Progenitor cell of endocrine pancreas (in vitro differentiated cells): ENCODE results near the gene YTHDF1. TPM values are rescaled to one million over a fixed set of nuclear protein-coding genes. Genes with fewer than 3 reads are reported as not detected.

ENCODE experiments used
- DNase-seq: peaks from one replicate; pipeline ENCODE4 v3.0.0; 2021; ENCODE audit warnings: low spot score; ENCODE audit not compliant: unreplicated experiment
- H3K27ac Mint-ChIP-seq: 2 replicates; pipeline ENCODE4 v1.8.0; 2021; ENCODE audit warnings: mild to moderate bottlenecking, moderate library complexity, mixed read lengths
- H3K27me3 Mint-ChIP-seq: 2 replicates; pipeline ENCODE4 v1.8.0; 2021; ENCODE audit warnings: mixed read lengths
- H3K36me3 Mint-ChIP-seq: 2 replicates; pipeline ENCODE4 v1.8.0; 2022; ENCODE audit warnings: mixed read lengths; ENCODE audit not compliant: insufficient read depth
- H3K4me1 Mint-ChIP-seq: 2 replicates; pipeline ENCODE4 v1.8.0; 2021; ENCODE audit warnings: low read depth, mixed read lengths
- H3K4me3 Mint-ChIP-seq: 2 replicates; pipeline ENCODE4 v1.8.0; 2021; ENCODE audit warnings: low read depth, mild to moderate bottlenecking, moderate library complexity, mixed read lengths
- H3K9me3 Mint-ChIP-seq: 2 replicates; pipeline ENCODE4 v1.8.0; 2021; ENCODE audit warnings: low read depth, mixed read lengths
- total RNA-seq: library from RNA; stranded (reverse); gene quantifications from 2 replicates; pipeline ENCODE4 v1.2.1, GENCODE V29; 2021
- TF ChIP-seq, protein P1 (sequence below): fragments of 200-600 bp; sonication (generic); IDR thresholded peaks from one replicate; pipeline ENCODE4 v1.5.0; 2021; ENCODE audit warnings: antibody characterized with exemption, mild to moderate bottlenecking; ENCODE audit not compliant: unreplicated experiment

Gene YTHDF1
- total RNA-seq, 1 donor from 2014 or later, result 53.8 TPM

DNA sequence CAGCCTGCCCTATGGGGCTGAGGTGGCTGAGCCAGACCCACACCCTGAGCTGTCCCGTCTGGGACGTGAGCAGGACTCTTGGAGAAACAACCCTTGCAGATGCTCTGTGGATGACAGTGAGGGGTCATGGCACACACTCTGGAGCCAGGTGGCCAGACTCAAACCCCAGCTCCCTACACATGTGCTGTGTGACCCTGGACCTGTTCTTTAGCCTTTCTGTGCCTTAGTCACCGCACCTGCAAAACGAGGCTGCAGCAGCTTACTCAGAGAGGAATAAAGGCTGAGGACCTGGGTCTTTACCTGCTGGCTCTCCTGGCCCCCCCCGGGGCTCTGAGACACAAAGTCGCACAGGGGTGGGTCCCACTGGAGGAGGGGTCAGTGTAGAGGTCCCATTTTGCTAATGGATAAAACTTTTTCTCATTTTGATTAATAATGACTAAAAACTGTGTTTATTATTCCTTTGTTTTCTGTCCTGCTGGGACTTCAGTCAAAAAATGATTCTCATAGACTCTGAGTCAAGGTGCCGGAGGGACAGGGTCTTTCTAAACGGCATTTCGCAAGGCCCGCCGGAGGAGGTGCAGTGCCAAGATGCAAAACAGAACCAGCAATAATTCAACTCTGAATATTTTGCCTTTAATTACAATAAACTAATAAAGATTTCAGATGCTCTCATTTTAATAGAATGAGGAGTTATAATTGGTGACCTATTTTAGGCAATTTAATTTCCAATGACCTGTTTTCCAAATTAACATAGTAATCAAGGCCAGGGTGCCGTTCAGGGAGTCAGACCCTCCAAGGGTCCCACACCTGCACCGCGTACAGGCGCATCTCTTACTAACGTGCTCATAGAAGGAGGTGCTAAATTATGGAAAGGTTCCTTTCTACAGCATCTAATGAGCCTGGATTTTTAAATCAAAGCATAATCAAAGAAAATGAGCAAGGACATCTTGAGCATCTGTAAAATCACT is 62.4 kb downstream of the YTHDF1 start:
- Mint-ChIP-seq H3K9me3 (no peaks in the 10 kb centered on the region), H3K4me1 (peaks cover 14% of the 10 kb centered on the region), H3K36me3 (no peaks in the 10 kb centered on the region), H3K27me3 (peaks cover 20% of the 10 kb centered on the region), H3K4me3 (no peak overlapping the region), H3K27ac (no peak overlapping the region)
- no peak for DNase-seq
- TF ChIP-seq, protein P1, sequence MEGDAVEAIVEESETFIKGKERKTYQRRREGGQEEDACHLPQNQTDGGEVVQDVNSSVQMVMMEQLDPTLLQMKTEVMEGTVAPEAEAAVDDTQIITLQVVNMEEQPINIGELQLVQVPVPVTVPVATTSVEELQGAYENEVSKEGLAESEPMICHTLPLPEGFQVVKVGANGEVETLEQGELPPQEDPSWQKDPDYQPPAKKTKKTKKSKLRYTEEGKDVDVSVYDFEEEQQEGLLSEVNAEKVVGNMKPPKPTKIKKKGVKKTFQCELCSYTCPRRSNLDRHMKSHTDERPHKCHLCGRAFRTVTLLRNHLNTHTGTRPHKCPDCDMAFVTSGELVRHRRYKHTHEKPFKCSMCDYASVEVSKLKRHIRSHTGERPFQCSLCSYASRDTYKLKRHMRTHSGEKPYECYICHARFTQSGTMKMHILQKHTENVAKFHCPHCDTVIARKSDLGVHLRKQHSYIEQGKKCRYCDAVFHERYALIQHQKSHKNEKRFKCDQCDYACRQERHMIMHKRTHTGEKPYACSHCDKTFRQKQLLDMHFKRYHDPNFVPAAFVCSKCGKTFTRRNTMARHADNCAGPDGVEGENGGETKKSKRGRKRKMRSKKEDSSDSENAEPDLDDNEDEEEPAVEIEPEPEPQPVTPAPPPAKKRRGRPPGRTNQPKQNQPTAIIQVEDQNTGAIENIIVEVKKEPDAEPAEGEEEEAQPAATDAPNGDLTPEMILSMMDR, result no peak

DNA sequence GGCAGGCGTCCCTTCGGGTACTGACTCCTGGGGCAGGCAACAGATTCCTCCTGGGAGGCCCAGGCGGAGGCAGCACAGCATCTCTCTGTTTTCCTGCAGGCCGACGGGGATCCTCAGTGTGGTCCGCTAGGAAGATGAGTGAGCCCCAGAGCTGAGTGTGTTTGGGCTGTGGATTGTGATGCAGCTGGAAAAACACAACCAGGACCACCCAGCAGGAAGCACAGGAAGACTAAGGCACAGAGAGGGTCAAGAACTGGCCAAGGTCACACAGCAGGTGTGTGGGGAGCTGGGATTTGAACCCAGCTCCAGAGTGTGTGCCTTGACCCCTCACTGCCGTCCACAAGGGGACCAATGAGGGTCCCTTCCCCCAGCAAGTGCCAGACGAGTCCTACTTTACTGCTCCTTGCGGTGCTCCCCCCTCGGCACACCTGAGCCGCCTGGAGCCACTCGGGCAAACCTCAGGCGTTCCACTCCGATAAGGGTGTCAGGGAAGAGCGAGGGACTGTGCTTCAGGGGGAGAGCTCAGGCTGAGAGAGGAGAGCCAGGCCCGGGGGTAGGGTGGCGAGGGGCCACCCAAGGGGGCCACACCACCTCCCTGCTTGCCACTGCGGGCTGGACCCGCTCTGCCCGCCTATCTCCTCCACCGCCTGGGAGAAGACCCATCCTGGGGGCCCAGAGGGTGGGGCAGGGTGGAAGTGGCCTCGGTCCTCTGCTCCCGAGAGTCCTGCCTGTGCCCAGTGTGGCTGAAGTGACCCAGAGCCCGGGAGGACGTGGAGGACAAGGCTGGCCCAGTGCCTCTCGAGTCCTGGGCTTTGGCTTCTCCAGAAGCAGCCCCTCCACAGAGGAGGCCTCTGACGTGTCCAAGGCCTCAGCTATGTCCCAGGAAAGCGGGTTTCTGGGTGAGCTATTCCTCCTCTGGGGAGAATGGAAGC is 63.3 kb downstream of the YTHDF1 start:
- Mint-ChIP-seq H3K27ac (no peak overlapping the region), H3K4me1 (peaks cover 18% of the 10 kb centered on the region), H3K4me3 (no peak overlapping the region), H3K27me3 (peaks cover 20% of the 10 kb centered on the region), H3K9me3 (peaks cover 9% of the 10 kb centered on the region), H3K36me3 (peaks cover 1% of the 10 kb centered on the region)
- DNase-seq, result no peak
- TF ChIP-seq, protein P1, result no peak

DNA sequence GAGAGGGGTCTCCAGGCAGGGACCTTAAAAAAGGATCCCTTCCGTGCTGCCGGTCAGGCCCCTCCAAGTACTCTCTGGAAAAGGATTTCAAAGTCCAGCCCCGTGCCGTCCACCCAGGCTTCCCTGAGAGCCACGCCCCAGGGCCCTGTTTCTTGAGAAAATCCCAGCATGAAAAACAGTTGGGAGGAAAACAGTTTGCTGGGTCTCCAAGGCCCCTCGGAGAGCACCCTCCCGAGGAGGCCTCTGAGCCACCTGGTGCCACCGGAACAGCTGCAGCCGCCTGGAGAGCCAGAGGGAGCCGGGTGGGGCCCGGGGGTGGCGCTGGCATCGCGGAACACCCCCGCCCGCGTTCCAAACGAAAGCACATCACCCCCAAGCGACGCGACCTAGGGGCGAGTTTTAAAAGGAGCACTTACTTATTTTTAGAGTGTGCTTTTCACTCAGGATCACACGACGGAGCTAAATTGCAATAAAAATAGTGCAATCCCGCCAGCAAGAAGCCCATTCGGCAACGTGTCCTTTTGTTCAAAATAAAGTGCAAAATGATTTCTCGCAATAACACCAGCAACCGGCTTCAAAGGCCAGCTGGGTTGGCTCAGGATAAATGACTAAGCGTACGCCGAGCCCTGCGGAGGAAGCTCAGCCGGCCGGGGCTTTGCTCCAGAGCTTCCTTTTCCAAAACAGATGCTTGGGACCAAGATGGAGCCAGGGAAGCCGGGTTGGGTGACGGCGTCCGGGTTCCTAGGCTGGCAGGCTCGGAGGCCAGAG is 64.2 kb downstream of the YTHDF1 start:
- Mint-ChIP-seq H3K9me3 (peaks cover 11% of the 10 kb centered on the region), H3K27me3 (peaks cover 20% of the 10 kb centered on the region), H3K27ac (no peak overlapping the region), H3K36me3 (peaks cover 1% of the 10 kb centered on the region), H3K4me1 (peaks cover 18% of the 10 kb centered on the region), H3K4me3 (no peak overlapping the region)
- TF ChIP-seq, protein P1, result no peak
- DNase-seq, result no peak

DNA sequence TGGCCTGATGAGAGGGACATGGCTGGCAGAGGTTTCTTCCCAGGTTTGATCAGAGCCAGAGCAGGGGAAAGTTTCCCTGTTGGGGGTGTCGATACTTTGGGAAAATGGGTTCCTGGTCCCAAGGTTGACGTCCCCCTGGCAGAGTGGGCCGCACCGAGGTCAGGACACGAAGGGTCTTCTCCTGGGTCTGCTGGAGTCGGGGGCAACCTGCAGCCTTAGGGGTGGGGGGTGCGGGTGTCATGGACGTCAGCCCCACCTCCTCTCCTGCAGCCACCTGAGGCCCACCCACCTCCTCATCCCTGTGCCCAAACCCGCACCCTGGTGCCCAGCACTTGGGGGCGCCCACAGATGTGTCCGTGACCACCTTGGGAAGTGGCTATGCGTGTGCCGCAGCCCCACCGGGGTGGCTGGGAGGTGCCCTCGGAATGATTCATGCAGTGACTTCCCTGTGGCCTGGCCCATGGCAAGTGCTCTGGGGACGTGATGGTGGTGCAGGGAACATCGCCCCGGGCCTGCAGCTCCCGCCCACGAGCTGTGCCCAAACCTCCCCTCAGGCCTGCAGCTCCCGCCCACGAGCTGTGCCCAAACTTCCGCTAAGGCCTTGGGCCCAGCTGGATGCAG is 64.9 kb downstream of the YTHDF1 start:
- Mint-ChIP-seq H3K36me3 (peaks cover 1% of the 10 kb centered on the region), H3K4me1 (peaks cover 18% of the 10 kb centered on the region), H3K27me3 (peaks cover 18% of the 10 kb centered on the region), H3K9me3 (peaks cover 13% of the 10 kb centered on the region), H3K4me3 (no peak overlapping the region), H3K27ac (no peak overlapping the region)
- TF ChIP-seq, protein P1, result no peak
- DNase-seq, result no peak
